ENCODE results near the gene CD82.

CD82 gene

DNA sequence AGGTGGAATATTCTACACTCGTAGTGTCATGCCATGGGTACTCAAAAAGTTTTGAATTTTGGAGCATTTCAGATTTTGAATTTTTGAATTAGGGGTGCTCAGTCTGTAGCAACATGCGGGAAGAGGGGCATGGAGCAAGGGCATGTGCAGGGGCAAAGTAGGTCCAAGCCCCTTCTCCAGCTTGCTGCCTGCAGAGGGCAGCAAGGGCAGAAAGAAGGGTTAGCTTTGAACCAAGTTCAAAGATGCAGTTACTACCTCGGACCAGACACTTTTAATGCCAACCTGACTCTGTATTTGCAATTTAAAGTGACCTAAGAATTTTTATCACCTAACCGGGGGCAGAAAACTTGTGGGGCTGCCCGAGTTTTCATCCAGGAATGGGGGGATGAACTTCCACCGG lies 68.2 kb downstream of the CD82 start:
- Histone ChIP-seq H3K4me1 (no peaks in the 10 kb centered on the region), H3K9ac (no peak overlapping the region), H3K27ac (no peak overlapping the region), H3K4me2 (ENCODE audit: low read length) (no peak overlapping the region), H3K9me3 (ENCODE audit: control insufficient read depth, low read length) (no peaks in the 10 kb centered on the region), H2AFZ (no peak overlapping the region), H3K4me3 (ENCODE audit: low read depth, low read length) (no peak overlapping the region), H3K79me2 (no peaks in the 10 kb centered on the region), H3K27me3 (ENCODE audit: control insufficient read depth, insufficient read depth, low read length) (no peaks in the 10 kb centered on the region), H3K36me3 (ENCODE audit: control insufficient read depth, insufficient read depth, low read length) (no peaks in the 10 kb centered on the region)
- TF ChIP-seq, protein P1, sequence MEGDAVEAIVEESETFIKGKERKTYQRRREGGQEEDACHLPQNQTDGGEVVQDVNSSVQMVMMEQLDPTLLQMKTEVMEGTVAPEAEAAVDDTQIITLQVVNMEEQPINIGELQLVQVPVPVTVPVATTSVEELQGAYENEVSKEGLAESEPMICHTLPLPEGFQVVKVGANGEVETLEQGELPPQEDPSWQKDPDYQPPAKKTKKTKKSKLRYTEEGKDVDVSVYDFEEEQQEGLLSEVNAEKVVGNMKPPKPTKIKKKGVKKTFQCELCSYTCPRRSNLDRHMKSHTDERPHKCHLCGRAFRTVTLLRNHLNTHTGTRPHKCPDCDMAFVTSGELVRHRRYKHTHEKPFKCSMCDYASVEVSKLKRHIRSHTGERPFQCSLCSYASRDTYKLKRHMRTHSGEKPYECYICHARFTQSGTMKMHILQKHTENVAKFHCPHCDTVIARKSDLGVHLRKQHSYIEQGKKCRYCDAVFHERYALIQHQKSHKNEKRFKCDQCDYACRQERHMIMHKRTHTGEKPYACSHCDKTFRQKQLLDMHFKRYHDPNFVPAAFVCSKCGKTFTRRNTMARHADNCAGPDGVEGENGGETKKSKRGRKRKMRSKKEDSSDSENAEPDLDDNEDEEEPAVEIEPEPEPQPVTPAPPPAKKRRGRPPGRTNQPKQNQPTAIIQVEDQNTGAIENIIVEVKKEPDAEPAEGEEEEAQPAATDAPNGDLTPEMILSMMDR (IDR thresholded peaks at IDR 0.05) = no peak

DNA sequence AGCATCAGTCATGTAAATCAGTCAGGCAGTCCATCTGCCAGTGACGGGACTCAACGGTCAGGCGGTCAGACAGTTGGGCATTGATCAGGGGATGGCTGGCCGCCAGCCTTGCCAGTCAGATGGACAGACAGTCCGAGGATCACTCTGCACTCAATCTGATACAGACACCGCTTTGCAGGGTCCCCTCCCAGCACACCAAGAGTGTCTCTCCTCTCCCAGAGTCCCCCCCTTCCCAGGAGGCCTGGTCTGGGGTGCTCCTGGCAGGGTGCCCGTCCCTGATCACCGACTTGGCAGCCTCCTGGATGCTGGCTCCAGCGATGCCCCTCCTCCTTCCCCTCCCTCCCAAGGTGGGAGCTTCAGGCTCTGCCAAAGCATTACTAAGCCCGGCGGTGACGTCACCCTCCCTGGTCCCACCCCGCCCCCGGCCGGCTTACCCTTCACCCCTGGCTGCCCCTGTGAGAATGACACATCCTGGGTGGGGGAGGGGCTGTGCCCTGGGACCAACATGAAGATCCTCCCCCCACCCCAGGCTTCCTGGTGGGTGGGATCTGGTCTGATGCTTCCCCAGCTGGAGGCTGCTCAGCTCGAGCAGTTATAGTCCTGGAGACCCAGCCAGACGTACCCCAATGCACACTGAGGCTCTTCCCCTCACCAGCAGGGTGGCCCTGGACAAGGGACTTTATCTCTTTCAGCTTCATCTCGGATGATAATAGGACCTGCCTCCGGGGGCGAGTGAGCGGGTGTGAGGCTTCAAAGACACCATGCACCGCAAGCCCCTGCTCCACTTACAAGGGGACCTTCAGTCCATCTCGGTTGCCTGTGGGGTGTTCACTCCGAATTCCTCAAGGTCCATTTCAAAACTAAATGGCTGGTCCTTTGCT lies 69.2 kb downstream of the CD82 start:
- no peaks in the 10 kb centered on the region for H3K79me2 ChIP-seq
- no peaks in the 10 kb centered on the region for H3K4me1 ChIP-seq
- TF ChIP-seq, protein P1 (IDR thresholded peaks at IDR 0.05) = no peak
- no peaks in the 10 kb centered on the region for H3K9me3 ChIP-seq (ENCODE audit: control insufficient read depth, low read length)
- no peaks in the 10 kb centered on the region for H3K27me3 ChIP-seq (ENCODE audit: control insufficient read depth, insufficient read depth, low read length)
- H2AFZ ChIP-seq = no peak overlapping the region
- no peak overlapping the region for H3K4me2 ChIP-seq (ENCODE audit: low read length)
- no peak overlapping the region for H3K9ac ChIP-seq
- H3K27ac ChIP-seq = no peak overlapping the region
- no peak overlapping the region for H3K4me3 ChIP-seq (ENCODE audit: low read depth, low read length)
- H3K36me3 ChIP-seq (ENCODE audit: control insufficient read depth, insufficient read depth, low read length) = no peaks in the 10 kb centered on the region

DNA sequence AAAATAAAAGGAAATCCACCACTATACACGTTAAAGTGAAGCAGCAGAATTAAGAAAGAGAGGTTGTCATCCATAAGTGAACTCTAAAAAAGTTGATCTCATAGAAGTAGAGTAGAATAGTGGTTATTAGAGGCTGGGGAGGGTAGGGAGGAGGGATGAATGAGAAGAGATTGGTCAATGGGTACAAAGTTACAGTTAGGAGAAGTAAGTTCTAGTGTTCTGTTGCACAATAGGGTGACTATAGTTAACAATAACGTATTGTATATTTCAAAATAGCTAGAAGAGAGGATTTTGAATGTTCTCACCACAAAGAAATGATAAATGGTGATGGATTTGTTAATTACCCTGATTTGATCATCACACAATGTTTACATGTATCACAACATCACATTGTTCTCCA lies 72.0 kb downstream of the CD82 start:
- no peak overlapping the region for H3K27ac ChIP-seq
- no peaks in the 10 kb centered on the region for H3K36me3 ChIP-seq (ENCODE audit: control insufficient read depth, insufficient read depth, low read length)
- no peaks in the 10 kb centered on the region for H3K9me3 ChIP-seq (ENCODE audit: control insufficient read depth, low read length)
- no peaks in the 10 kb centered on the region for H3K4me1 ChIP-seq
- H3K79me2 ChIP-seq = no peaks in the 10 kb centered on the region
- TF ChIP-seq, protein P1 (IDR thresholded peaks at IDR 0.05) = no peak
- no peaks in the 10 kb centered on the region for H3K27me3 ChIP-seq (ENCODE audit: control insufficient read depth, insufficient read depth, low read length)
- no peak overlapping the region for H3K4me3 ChIP-seq (ENCODE audit: low read depth, low read length)
- no peak overlapping the region for H2AFZ ChIP-seq
- no peak overlapping the region for H3K9ac ChIP-seq
- no peak overlapping the region for H3K4me2 ChIP-seq (ENCODE audit: low read length)

DNA sequence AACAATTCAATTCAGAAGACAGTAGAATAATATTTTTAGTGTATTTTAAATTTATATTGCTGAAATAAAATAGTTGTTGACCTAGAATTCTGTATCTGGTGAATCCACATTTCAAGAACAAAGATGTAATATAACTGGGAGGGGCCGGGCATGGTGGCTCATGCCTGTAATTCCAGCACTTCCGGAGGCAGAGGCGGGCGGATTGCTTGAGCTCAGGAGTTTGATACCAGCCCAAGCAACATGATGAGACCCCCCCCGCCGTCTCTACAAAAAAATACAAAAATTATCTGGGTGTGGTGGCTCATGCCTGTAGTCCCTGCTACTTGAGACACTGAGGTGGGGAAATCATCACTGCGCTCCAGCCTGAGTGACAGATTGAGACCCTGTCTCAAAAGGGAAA lies 72.6 kb downstream of the CD82 start:
- no peaks in the 10 kb centered on the region for H3K27me3 ChIP-seq (ENCODE audit: control insufficient read depth, insufficient read depth, low read length)
- H2AFZ ChIP-seq = no peak overlapping the region
- H3K9me3 ChIP-seq (ENCODE audit: control insufficient read depth, low read length) = no peaks in the 10 kb centered on the region
- no peak overlapping the region for H3K4me3 ChIP-seq (ENCODE audit: low read depth, low read length)
- no peaks in the 10 kb centered on the region for H3K79me2 ChIP-seq
- H3K27ac ChIP-seq = no peak overlapping the region
- H3K4me2 ChIP-seq (ENCODE audit: low read length) = no peak overlapping the region
- no peak overlapping the region for H3K9ac ChIP-seq
- no peaks in the 10 kb centered on the region for H3K36me3 ChIP-seq (ENCODE audit: control insufficient read depth, insufficient read depth, low read length)
- TF ChIP-seq, protein P1 (IDR thresholded peaks at IDR 0.05) = no peak
- no peaks in the 10 kb centered on the region for H3K4me1 ChIP-seq

DNA sequence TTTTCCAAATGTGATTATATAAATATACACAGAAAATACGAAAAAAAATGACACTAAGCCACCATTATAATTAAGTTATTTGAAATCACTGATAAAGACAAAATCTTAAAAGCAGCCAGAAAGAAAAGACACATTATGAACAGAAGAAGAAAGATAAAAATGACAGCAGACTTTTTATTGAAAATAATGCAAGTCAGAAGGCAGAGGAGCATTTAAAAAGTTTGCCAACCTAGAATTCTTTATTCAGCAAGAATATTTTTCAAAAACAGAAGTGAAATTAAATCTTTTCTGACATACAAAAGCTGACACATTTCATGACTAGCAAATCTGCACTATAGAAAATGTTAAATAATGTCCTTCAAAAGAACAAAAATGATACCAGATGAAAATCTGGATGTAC lies 77.8 kb downstream of the CD82 start:
- H3K36me3 ChIP-seq (ENCODE audit: control insufficient read depth, insufficient read depth, low read length) = no peaks in the 10 kb centered on the region
- H3K79me2 ChIP-seq = no peaks in the 10 kb centered on the region
- TF ChIP-seq, protein P1 (IDR thresholded peaks at IDR 0.05) = no peak
- H3K4me3 ChIP-seq (ENCODE audit: low read depth, low read length) = no peak overlapping the region
- H3K9ac ChIP-seq = no peak overlapping the region
- H3K4me1 ChIP-seq = no peaks in the 10 kb centered on the region
- H3K27me3 ChIP-seq (ENCODE audit: control insufficient read depth, insufficient read depth, low read length) = no peaks in the 10 kb centered on the region
- H3K4me2 ChIP-seq (ENCODE audit: low read length) = no peak overlapping the region
- H3K27ac ChIP-seq = no peak overlapping the region
- no peak overlapping the region for H2AFZ ChIP-seq
- H3K9me3 ChIP-seq (ENCODE audit: control insufficient read depth, low read length) = no peaks in the 10 kb centered on the region
